Measurements from ENCODE around the gene TRAPPC14. TPM values are rescaled to one million over a fixed set of nuclear protein-coding genes. Genes with fewer than 3 reads are reported as not detected.
A peak's percentile ranks its signal among the peaks of the same experiment; 100 is the strongest.

The TRAPPC14 gene
- total and polyA plus RNA-seq, 2 of the 8 experiments (the other 6 are each of a cell fraction or from before 2014, with no cell fraction given) = 11.9 to 22.1 TPM

DNA sequence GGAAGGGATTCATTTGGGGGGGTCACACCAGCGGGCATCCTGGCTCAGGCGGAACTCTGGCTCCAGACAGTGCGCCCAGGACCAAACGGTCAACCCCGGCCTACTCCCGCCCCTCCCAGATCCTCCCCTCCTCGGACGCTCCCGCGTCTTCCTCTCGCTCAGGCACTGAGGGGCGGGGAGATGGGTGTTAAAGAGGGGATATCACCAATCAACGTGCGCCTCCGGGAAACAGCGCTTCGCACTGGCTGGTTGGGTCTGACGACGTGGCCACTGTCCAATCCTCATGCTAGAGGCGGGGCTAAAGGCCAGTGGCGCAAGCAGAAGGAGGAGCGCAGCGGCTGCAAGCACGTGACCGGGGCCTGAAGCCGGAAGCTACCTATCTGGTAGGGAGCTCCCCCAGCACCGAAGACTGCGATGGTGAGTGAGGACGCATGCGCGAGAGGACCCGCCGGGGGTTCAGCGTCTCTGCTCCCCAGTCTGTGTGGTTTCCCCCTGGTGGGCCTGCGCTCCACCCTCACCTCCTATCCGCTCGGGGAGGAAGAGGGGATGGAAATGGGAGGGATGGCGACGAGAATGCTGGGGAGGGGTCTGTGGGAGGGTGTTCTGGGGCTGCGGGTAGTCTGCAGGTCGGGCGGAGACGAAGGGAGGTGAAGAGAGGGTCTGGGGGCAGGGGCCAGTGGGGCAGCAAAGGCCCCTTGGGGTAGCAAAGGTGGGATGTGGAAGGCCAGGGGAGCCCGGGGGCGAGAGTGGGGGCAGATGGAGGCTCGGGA is 9.8 kb downstream of the TRAPPC14 start, which contains the start of gene LAMTOR4:
TSS of gene LAMTOR4 (plus strand) at position 360 of the 770 bp plus-strand sequence. CDS start at position 415, 55 bp downstream.
- Histone ChIP-seq H3K79me1 (ENCODE audit: low read depth, low read length) (no peaks in the 10 kb centered on the region; the same call in 1 of the 2 replicates), H4K8ac (ENCODE audit: extremely low read depth, insufficient read depth, low read length) (peak within 1 kb of the TSS; percentile 94), H4K5ac (ENCODE audit: insufficient read length, low read depth, low read length) (peak within 1 kb of the TSS; percentile 92), H2BK120ac (replicated peaks; ENCODE audit: low read depth, low read length) (no peak within 1 kb of the TSS), H3K4me2 (ENCODE audit: insufficient read depth in 1 of 2, low read depth in 2 of 2, low read length in 2 of 2) (peak within 1 kb of the TSS; percentile 55 to 80), H3K18ac (ENCODE audit: extremely low read depth, low read length) (peak within 1 kb of the TSS; percentile 98), H2BK5ac (ENCODE audit: low read depth, low read length) (peak within 1 kb of the TSS; percentile 98), H3K9ac (replicated peaks in 1 of 4; ENCODE audit: extremely low read depth in 1 of 4, low read depth in 3 of 4, low read length in 3 of 4) (peak within 1 kb of the TSS; percentile 69 to 81 (median 75)), H3K23me2 (ENCODE audit: low read depth, low read length) (peaks cover 3% of the 10 kb centered on the region), H3K9me3 (ENCODE audit: insufficient read depth in 2 of 2, low read depth in 1 of 2, low read length in 1 of 2) (no peaks in the 10 kb centered on the region), H2BK20ac (ENCODE audit: low read length) (peak within 1 kb of the TSS; percentile 43; the same call in 1 of the 2 replicates), H4K91ac (replicated peaks; ENCODE audit: insufficient read length, low read length) (peak within 1 kb of the TSS; percentile 86), H2BK12ac (ENCODE audit: low read depth, low read length) (no peak within 1 kb of the TSS), H3K14ac (ENCODE audit: insufficient read length) (no peak within 1 kb of the TSS), H3K56ac (replicated peaks; ENCODE audit: insufficient read length, low read depth, low read length) (peak within 1 kb of the TSS; percentile 83), H3K27ac (ENCODE audit: low read depth, low read length) (no peak within 1 kb of the TSS), H4K20me1 (replicated peaks in 1 of 2; ENCODE audit: control insufficient read depth in 1 of 2, insufficient read depth in 2 of 2, low read length in 2 of 2) (peaks cover 1 to 4% of the 10 kb centered on the region in 2 experiments), H2BK15ac (ENCODE audit: low read length) (no peak within 1 kb of the TSS), H3K79me2 (ENCODE audit: control insufficient read depth in 1 of 2, insufficient read depth in 2 of 2, low read length in 2 of 2) (peaks cover 0 to 12% of the 10 kb centered on the region in 2 experiments; a peak in 2 of 4 replicates), H3K23ac (ENCODE audit: insufficient read length) (no peak within 1 kb of the TSS), H2AK5ac (ENCODE audit: low read depth, low read length) (no peak within 1 kb of the TSS), H3K36me3 (ENCODE audit: control insufficient read depth in 2 of 4, insufficient read depth in 4 of 4, low read length in 3 of 4) (peaks cover 2 to 14% (median 8%) of the 10 kb centered on the region in 4 experiments; a peak in 5 of 8 replicates), H2AFZ (ENCODE audit: low read length) (peak within 1 kb of the TSS; percentile 28; the same call in 1 of the 2 replicates), H3K4me1 (replicated peaks in 1 of 4; ENCODE audit: control insufficient read depth in 3 of 4, insufficient read depth in 4 of 4, low read length in 3 of 4) (peaks cover 0 to 4% (median under 1%) of the 10 kb centered on the region in 4 experiments; a peak in 3 of 7 replicates), H3K4ac (replicated peaks; ENCODE audit: insufficient read length, low read depth, low read length) (peak within 1 kb of the TSS; percentile 96), H3K4me3 (ENCODE audit: extremely low read depth in 1 of 4, insufficient read depth in 2 of 4, low read depth in 3 of 4, low read length in 4 of 4) (peak within 1 kb of the TSS; percentile 71 to 89 (median 78)), H3K27me3 (replicated peaks in 1 of 4; ENCODE audit: control insufficient read depth in 3 of 4, extremely low read depth in 1 of 4, insufficient read depth in 3 of 4, low read length in 3 of 4) (no peaks in the 10 kb centered on the region)
- WGBS, 2 experiments (ENCODE audit: extremely low coverage in 1 of 2, insufficient coverage in 1 of 2, insufficient read length in 1 of 2, insufficient replicate concordance in 2 of 2, low coverage in 1 of 2, low lambda C conversion rate in 2 of 2, missing lambda C conversion rate in 1 of 2) = 2% methylated on average over 42 of the region's 46 CpGs; no CpG with 5 or more reads in 1 of the 2 experiments
- FAIRE-seq (peak; percentile 60), DNase-seq (ENCODE audit: low read depth in 1 of 2, low spot score in 2 of 2) (peak; percentile 94 to 99)
- CTCF ChIA-PET (ENCODE audit: partially characterized antibody) = interaction anchor here (0.7 to 10.2 kb wide), 3 partner anchors 11 to 40 kb away, joined by 3 to 108 read pairs (median 5); no protein-coding TSS in a partner anchor
- POLR2A ChIA-PET (ENCODE audit: partially characterized antibody) = interaction anchor here (0.9 to 2.8 kb wide), 21 partner anchors 9 to 63 kb away, joined by 3 to 45 read pairs (median 5); partner anchors contain the start of genes AP4M1, GAL3ST4, GPC2 and MBLAC1
- peak; percentile 74; the same call in 1 of the 2 replicates for TF ChIP-seq RBBP5 (IDR thresholded peaks at IDR 0.05; ENCODE audit: borderline replicate concordance, low read depth, low read length)
- TF ChIP-seq, protein P1, sequence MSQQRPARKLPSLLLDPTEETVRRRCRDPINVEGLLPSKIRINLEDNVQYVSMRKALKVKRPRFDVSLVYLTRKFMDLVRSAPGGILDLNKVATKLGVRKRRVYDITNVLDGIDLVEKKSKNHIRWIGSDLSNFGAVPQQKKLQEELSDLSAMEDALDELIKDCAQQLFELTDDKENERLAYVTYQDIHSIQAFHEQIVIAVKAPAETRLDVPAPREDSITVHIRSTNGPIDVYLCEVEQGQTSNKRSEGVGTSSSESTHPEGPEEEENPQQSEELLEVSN (IDR thresholded peaks at IDR 0.05) = peak; percentile 73
- no peak for TF ChIP-seq SIRT6 (IDR thresholded peaks at IDR 0.05; ENCODE audit: low read length)
- TF ChIP-seq GTF2F1 (IDR thresholded peaks at IDR 0.05; ENCODE audit: borderline replicate concordance, low read depth, low read length) = no peak
- no peak for TF ChIP-seq GABPA (IDR thresholded peaks at IDR 0.05; ENCODE audit: borderline replicate concordance, insufficient read depth, low read length)
- no peak for TF ChIP-seq CBX5 (IDR thresholded peaks at IDR 0.05; ENCODE audit: low read depth, low read length)
- no peak for TF ChIP-seq CTBP2 (IDR thresholded peaks at IDR 0.05; ENCODE audit: borderline replicate concordance, insufficient read depth, insufficient read length, low read length)
- TF ChIP-seq, protein P2, sequence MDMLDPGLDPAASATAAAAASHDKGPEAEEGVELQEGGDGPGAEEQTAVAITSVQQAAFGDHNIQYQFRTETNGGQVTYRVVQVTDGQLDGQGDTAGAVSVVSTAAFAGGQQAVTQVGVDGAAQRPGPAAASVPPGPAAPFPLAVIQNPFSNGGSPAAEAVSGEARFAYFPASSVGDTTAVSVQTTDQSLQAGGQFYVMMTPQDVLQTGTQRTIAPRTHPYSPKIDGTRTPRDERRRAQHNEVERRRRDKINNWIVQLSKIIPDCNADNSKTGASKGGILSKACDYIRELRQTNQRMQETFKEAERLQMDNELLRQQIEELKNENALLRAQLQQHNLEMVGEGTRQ (IDR thresholded peaks at IDR 0.05; ENCODE audit: low read length) = peak; percentile 93

Measured in H1 (cell line).